IMR-90 (cell line): Measurements from ENCODE around the gene SPATA25. TPM values are rescaled to one million over a fixed set of nuclear protein-coding genes. Genes with fewer than 3 reads are reported as not detected.

Experiments
- ATAC-seq: fragments of 200-7000 bp; cut with Tn5 transposase; 2 replicates; pipeline ENCODE4 v1.9.1; 2020; ENCODE audit warnings: low read depth, mild to moderate bottlenecking, moderate library complexity
- BruUV-seq: library from RNA; stranded (reverse); fragments of 400-500 nt; replicated peaks from 2 replicates; lab custom pipeline; 2021; lab: Mats Ljungman, UMichigan
- CTCF ChIA-PET: fragments of 300-600 bp; formaldehyde crosslinking; extraction: SDS; loops from one replicate; lab custom pipeline; 2021; ENCODE audit warnings: antibody characterized with exemption; lab: Yijun Ruan, JAX
- POLR2A ChIA-PET: fragments of 300-600 bp; sonication (Branson Sonifier 250); formaldehyde crosslinking; loops from one replicate; lab custom pipeline; 2022; ENCODE audit warnings: antibody characterized with exemption; ENCODE audit not compliant: unreplicated experiment; lab: Charles Lee
- DNase-seq: peaks from one replicate; pipeline ENCODE4 v3.0.0; 2013
- H2AFZ ChIP-seq: replicated peaks from 2 replicates; pipeline ENCODE3; 2013; ENCODE audit warnings: low read length, mild to moderate bottlenecking; ENCODE audit not compliant: poor library complexity
- H2AK5ac ChIP-seq: 2 replicates; pipeline ENCODE4 v1.6.1; 2013; ENCODE audit warnings: low read depth, low read length, inconsistent platforms
- H2AK9ac ChIP-seq: replicated peaks from 2 replicates; pipeline ENCODE3; 2013; ENCODE audit warnings: mild to moderate bottlenecking, low read depth, low read length, moderate library complexity; ENCODE audit not compliant: poor library complexity
- H2BK120ac ChIP-seq: 2 replicates; pipeline ENCODE4 v1.6.1; 2013; ENCODE audit warnings: low read depth, low read length, inconsistent platforms
- H2BK15ac ChIP-seq: 3 replicates; pipeline ENCODE4 v1.6.1; 2013; ENCODE audit warnings: low read depth, low read length, inconsistent platforms
- H2BK20ac ChIP-seq: 2 replicates; pipeline ENCODE4 v1.6.1; 2013; ENCODE audit warnings: low read depth, mild to moderate bottlenecking, inconsistent platforms, low read length, moderate library complexity
- H2BK5ac ChIP-seq: 2 replicates; pipeline ENCODE4 v1.6.1; 2013; ENCODE audit warnings: mild to moderate bottlenecking, low read depth, low read length, inconsistent platforms; ENCODE audit not compliant: poor library complexity, severe bottlenecking
- H3K14ac ChIP-seq: replicated peaks from 2 replicates; pipeline ENCODE4 v1.6.1; 2013; ENCODE audit warnings: low read depth, low read length, inconsistent platforms
- H3K18ac ChIP-seq: 2 replicates; pipeline ENCODE4 v1.6.1; 2013; ENCODE audit warnings: low read depth, low read length, control low read depth
- H3K23ac ChIP-seq: 2 replicates; pipeline ENCODE4 v1.6.1; 2013; ENCODE audit warnings: low read depth, low read length, inconsistent platforms
- H3K27ac ChIP-seq: 2 replicates; pipeline ENCODE4 v1.5.1; 2013; ENCODE audit warnings: mild to moderate bottlenecking, control low read depth, low read length; ENCODE audit not compliant: insufficient read depth
- H3K27me3 ChIP-seq: 2 replicates; pipeline ENCODE4 v1.6.1; 2013; ENCODE audit warnings: low read length; ENCODE audit not compliant: control insufficient read depth, insufficient read depth
- H3K36me3 ChIP-seq: 2 replicates; pipeline ENCODE4 v1.6.1; 2013; ENCODE audit warnings: low read length, mixed read lengths; ENCODE audit not compliant: control insufficient read depth, insufficient read depth
- H3K4ac ChIP-seq: 2 replicates; pipeline ENCODE4 v1.6.1; 2013; ENCODE audit warnings: low read depth, low read length, inconsistent platforms
- H3K4me1 ChIP-seq: 2 replicates; pipeline ENCODE4 v1.6.1; 2013; ENCODE audit warnings: low read length, mixed read lengths; ENCODE audit not compliant: control insufficient read depth, insufficient read depth
- H3K4me2 ChIP-seq: 2 replicates; pipeline ENCODE4 v1.6.1; 2013; ENCODE audit warnings: low read depth, mild to moderate bottlenecking, control low read depth, low read length, moderate library complexity
- H3K4me3 ChIP-seq: 2 replicates; pipeline ENCODE4 v1.5.1; 2013; ENCODE audit warnings: low read depth, mild to moderate bottlenecking, control low read depth, low read length, moderate library complexity; ENCODE audit not compliant: insufficient read depth
- H3K56ac ChIP-seq: 2 replicates; pipeline ENCODE4 v1.6.1; 2013; ENCODE audit warnings: low read length, inconsistent platforms; ENCODE audit not compliant: insufficient read depth; ENCODE audit errors: extremely low read depth
- H3K79me1 ChIP-seq, 2 experiments: 2 replicates each; pipeline ENCODE4 v1.6.1; 2013; ENCODE audit warnings: low read length in 2 of 2, inconsistent platforms in 1 of 2, low read depth in 1 of 2
- H3K9ac ChIP-seq: 2 replicates; pipeline ENCODE4 v1.6.1; 2013; ENCODE audit warnings: low read depth, low read length, control low read depth
- H3K9me1 ChIP-seq: 2 replicates; pipeline ENCODE4 v1.6.1; 2013; ENCODE audit warnings: low read length, inconsistent platforms; ENCODE audit not compliant: insufficient read depth
- H3K9me3 ChIP-seq: 2 replicates; pipeline ENCODE4 v1.6.1; 2013; ENCODE audit warnings: low read length; ENCODE audit not compliant: control insufficient read depth, insufficient read depth
- H4K20me1 ChIP-seq: 2 replicates; pipeline ENCODE4 v1.6.1; 2013; ENCODE audit warnings: low read length, inconsistent platforms; ENCODE audit not compliant: insufficient read depth
- H4K5ac ChIP-seq: 2 replicates; pipeline ENCODE4 v1.6.1; 2013; ENCODE audit warnings: mild to moderate bottlenecking, low read depth, low read length, control low read depth
- H4K8ac ChIP-seq, 2 experiments: 2 replicates each; pipeline ENCODE4 v1.6.1; 2013; ENCODE audit warnings: low read depth in 2 of 2, low read length in 2 of 2, control low read depth in 1 of 2, inconsistent platforms in 1 of 2
- H4K91ac ChIP-seq: 2 replicates; pipeline ENCODE4 v1.6.1; 2013; ENCODE audit warnings: low read depth, low read length, inconsistent platforms; ENCODE audit not compliant: insufficient read depth
- BHLHE40 ChIP-seq: fragments of 150-350 bp; IDR thresholded peaks from 2 replicates; pipeline ENCODE4 v1.6.1; 2016; ENCODE audit warnings: mild to moderate bottlenecking, low read depth, low read length
- CEBPB ChIP-seq: IDR thresholded peaks from 2 replicates; pipeline ENCODE4 v1.6.1; 2012; ENCODE audit warnings: low read depth, low read length, improper control_type of control experiment
- CHD1 ChIP-seq: IDR thresholded peaks from 2 replicates; pipeline ENCODE4 v1.6.1; 2012; ENCODE audit warnings: low read depth, low read length, improper control_type of control experiment
- MXI1 ChIP-seq: IDR thresholded peaks from 2 replicates; pipeline ENCODE4 v1.6.1; 2012; ENCODE audit warnings: low read depth, mild to moderate bottlenecking, low read length, moderate library complexity, borderline replicate concordance
- POLR2A ChIP-seq: IDR thresholded peaks from 2 replicates; pipeline ENCODE4 v1.6.1; 2012; ENCODE audit warnings: mild to moderate bottlenecking, low read depth, low read length
- RAD21 ChIP-seq: IDR thresholded peaks from 2 replicates; pipeline ENCODE4 v1.6.1; 2012; ENCODE audit warnings: low read length, improper control_type of control experiment
- WGBS, 2 experiments: methylation state at CpG; one replicate each; pipeline versions ENCODE4 v1.1.5 to v1.1.7; 2013; ENCODE audit warnings: missing lambda C conversion rate in 2 of 2; ENCODE audit not compliant: insufficient read length in 1 of 2; ENCODE audit errors: extremely low coverage in 2 of 2; 5-methylcytosine and 5-hydroxymethylcytosine counted together
- dilution Hi-C: fragments of 300-500 bp; cut with HindIII; formaldehyde crosslinking; loops from one replicate; pipeline ENCODE4 v1.14.3; 2018; ENCODE audit warnings: low sequenced_read_pairs; ENCODE audit not compliant: unreplicated experiment
- in situ Hi-C: fragments of 300-500 bp; cut with MboI; formaldehyde crosslinking; loops from 3 replicates; pipeline ENCODE4 v1.14.3; 2019; ENCODE audit warnings: low sequenced_read_pairs, inconsistent platforms, mixed read lengths
- intact Hi-C: fragments of 100-400 bp; cut with micrococcal nuclease; formaldehyde crosslinking; loops from 2 replicates; pipeline ENCODE4 v1.10.0; 2022
- polyA plus RNA-seq, 3 experiments: library from polyadenylated mRNA; depleted of rRNA; stranded (reverse); fragments of >200 nt; gene quantifications; 2 replicates each; pipeline ENCODE4 v1.2.3, GENCODE V29; 2012; ENCODE audit warnings: low replicate concordance in 1 of 3
- total RNA-seq: library from RNA; depleted of rRNA; stranded (reverse); fragments of >200 nt; gene quantifications from 2 replicates; pipeline ENCODE4 v1.2.3, GENCODE V29; 2012

SPATA25 gene
- total and polyA plus RNA-seq, 2 of the 4 experiments (the other 2 are of a cell fraction): 0.18 to 0.36 TPM

- Histone ChIP-seq H3K4ac (no peak overlapping the region), H3K9ac (no peak overlapping the region), H4K91ac (no peak overlapping the region), H3K9me1 (no peaks in the 10 kb centered on the region; the same call in 1 of the 2 replicates), H3K4me1 (peaks cover 30% of the 10 kb centered on the region), H3K4me2 (no peak overlapping the region), H2AK9ac (no peak overlapping the region), H3K9me3 (no peaks in the 10 kb centered on the region), H3K36me3 (no peaks in the 10 kb centered on the region), H2BK120ac (no peak overlapping the region), H3K4me3 (no peak overlapping the region), H2BK20ac (no peak overlapping the region), H4K20me1 (no peaks in the 10 kb centered on the region), H3K79me1 (no peaks in the 10 kb centered on the region), H3K18ac (no peak overlapping the region; the same call in 1 of the 2 replicates), H3K27ac (no peak overlapping the region), H4K5ac (no peak overlapping the region), H2BK15ac (no peak overlapping the region), H3K27me3 (no peaks in the 10 kb centered on the region), H3K23ac (no peak overlapping the region), H4K8ac (no peak overlapping the region), H3K14ac (no peak overlapping the region), H2AFZ (no peak overlapping the region), H3K56ac (no peak overlapping the region), H2BK5ac (no peak overlapping the region), H2AK5ac (no peak overlapping the region)
- WGBS, 2 experiments: 80% methylated on average over 4 of the region's 11 CpGs; no CpG with 5 or more reads in 1 of the 2 experiments
- intact Hi-C loops (no loop called here), in situ Hi-C loops (loop anchor here (25.0 kb wide), 1 partner anchor 584 kb away; the partner anchor contains the start of gene SDC4), dilution Hi-C loops (no loop called here)
- no TSS peak for BruUV-seq
- ChIA-PET POLR2A (interaction anchor here (0.6 kb wide), 1 partner anchor 9 kb away, joined by 3 read pairs; no protein-coding TSS in a partner anchor), CTCF (interaction anchor here (0.7 kb wide), 1 partner anchor 25 kb away, joined by 4 read pairs; no protein-coding TSS in a partner anchor)
- peak; percentile 30 for DNase-seq
- TF ChIP-seq BHLHE40 (no peak), CEBPB (0 out of 2 replicates have a peak, but pooled peaks have one; percentile 1), RAD21 (no peak), CHD1 (no peak), MXI1 (no peak), POLR2A (no peak)
- ATAC-seq: no peak
Measured at GRCh38 chr20:45921337-45922189, 34.1 kb upstream of the SPATA25 start.
